Measurements from ENCODE around the gene KIF21A. TPM values are rescaled to one million over a fixed set of nuclear protein-coding genes. Genes with fewer than 3 reads are reported as not detected.
A peak's percentile ranks its signal among the peaks of the same experiment; 100 is the strongest.

Gene KIF21A
- total RNA-seq, 6 experiments from 2014 or later = 18.4 to 32.9 (median 27.8) TPM

- H3K27me3 ChIP-seq = no peaks in the 10 kb centered on the region
- H3K36me3 ChIP-seq = peaks cover 0 to 4% (median 1%) of the 10 kb centered on the region in 4 donors
- ATAC-seq (no peak), DNase-seq (no peak)
- no peaks in the 10 kb centered on the region for H3K9me3 ChIP-seq
- intact Hi-C loops (cut with DNase I) = no loop called here
- peaks cover 0 to 12% (median 2%) of the 10 kb centered on the region in 4 donors for H3K4me1 ChIP-seq
- no peak overlapping the region for H3K27ac ChIP-seq
- TF ChIP-seq CTCF (IDR thresholded peaks at IDR 0.05) (no peak), POLR2A (IDR thresholded peaks at IDR 0.05) (no peak)
- no peak overlapping the region for H3K4me3 ChIP-seq
- 91% methylated on average over 3 of the region's 3 CpGs for WGBS (ENCODE audit: insufficient coverage, low coverage, low lambda C conversion rate, missing lambda C conversion rate)
Measured at GRCh38 chr12:39352471-39353017, 90.4 kb downstream of the KIF21A start.

DNA sequence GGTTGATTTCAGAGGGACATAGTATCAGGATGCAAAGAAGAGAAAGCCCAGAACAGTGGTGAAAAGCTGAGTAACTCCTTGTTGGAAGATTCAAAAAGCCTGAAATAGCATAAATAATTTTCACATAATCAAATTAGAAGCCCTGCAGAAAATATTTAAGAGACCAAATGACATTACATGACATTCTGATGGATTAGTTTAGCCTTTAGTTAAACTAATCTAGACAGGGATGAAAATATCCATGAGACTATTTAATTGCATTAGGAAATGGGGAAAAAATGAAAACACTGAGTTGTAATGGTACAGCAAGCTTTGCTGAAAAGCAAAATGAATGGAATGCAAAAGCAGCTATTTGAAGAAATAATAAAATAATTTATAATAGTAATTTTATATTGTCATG is 91.8 kb downstream of the KIF21A start:
- no peak for TF ChIP-seq POLR2A (IDR thresholded peaks at IDR 0.05)
- no peak for TF ChIP-seq CTCF (IDR thresholded peaks at IDR 0.05)
- Histone ChIP-seq H3K4me1 (peaks cover 0 to 12% (median 2%) of the 10 kb centered on the region in 4 donors), H3K9me3 (no peaks in the 10 kb centered on the region), H3K36me3 (no peaks in the 10 kb centered on the region), H3K4me3 (no peak overlapping the region), H3K27me3 (no peaks in the 10 kb centered on the region), H3K27ac (no peak overlapping the region)
- no peak for DNase-seq
- ATAC-seq = no peak
- intact Hi-C loops (cut with DNase I) = no loop called here

GRCh38 chr12:39348941-39349626 is 93.8 kb downstream of the KIF21A start:
- 22% methylated on average over 3 of the region's 3 CpGs for WGBS (ENCODE audit: insufficient coverage, low coverage, low lambda C conversion rate, missing lambda C conversion rate)

GRCh38 chr12:39348523-39348922 is 94.4 kb downstream of the KIF21A start:
- intact Hi-C loops (cut with DNase I) = no loop called here
- no peak for DNase-seq
- H3K36me3 ChIP-seq = no peaks in the 10 kb centered on the region
- peak; percentile 60 to 82 (median 78) for ATAC-seq
- H3K4me1 ChIP-seq = peaks cover 0 to 10% (median 2%) of the 10 kb centered on the region in 4 donors
- H3K9me3 ChIP-seq = no peaks in the 10 kb centered on the region
- H3K27me3 ChIP-seq = no peaks in the 10 kb centered on the region
- H3K27ac ChIP-seq = peak overlapping the region in 1 of 3 donors; percentile 61
- WGBS (ENCODE audit: insufficient coverage, low coverage, low lambda C conversion rate, missing lambda C conversion rate) = 24% methylated on average over 1 of the region's 1 CpG
- TF ChIP-seq POLR2A (IDR thresholded peaks at IDR 0.05) = no peak
- TF ChIP-seq CTCF (IDR thresholded peaks at IDR 0.05) = no peak
- no peak overlapping the region for H3K4me3 ChIP-seq

More at GRCh38 chr12:39348941-39349626, 93.8 kb downstream of the KIF21A start:
- TF ChIP-seq CTCF (IDR thresholded peaks at IDR 0.05) (no peak), POLR2A (IDR thresholded peaks at IDR 0.05) (no peak)
- DNase-seq (no peak), ATAC-seq (peak; percentile 70 to 95 (median 91))
- Histone ChIP-seq H3K27me3 (no peaks in the 10 kb centered on the region), H3K27ac (peak overlapping the region in 1 of 3 donors; percentile 61), H3K9me3 (no peaks in the 10 kb centered on the region), H3K4me1 (peaks cover 0 to 10% (median 2%) of the 10 kb centered on the region in 4 donors), H3K4me3 (no peak overlapping the region), H3K36me3 (no peaks in the 10 kb centered on the region)
- intact Hi-C loops (cut with DNase I) = no loop called here
